Measurements from ENCODE around the gene TREM1.

DNA sequence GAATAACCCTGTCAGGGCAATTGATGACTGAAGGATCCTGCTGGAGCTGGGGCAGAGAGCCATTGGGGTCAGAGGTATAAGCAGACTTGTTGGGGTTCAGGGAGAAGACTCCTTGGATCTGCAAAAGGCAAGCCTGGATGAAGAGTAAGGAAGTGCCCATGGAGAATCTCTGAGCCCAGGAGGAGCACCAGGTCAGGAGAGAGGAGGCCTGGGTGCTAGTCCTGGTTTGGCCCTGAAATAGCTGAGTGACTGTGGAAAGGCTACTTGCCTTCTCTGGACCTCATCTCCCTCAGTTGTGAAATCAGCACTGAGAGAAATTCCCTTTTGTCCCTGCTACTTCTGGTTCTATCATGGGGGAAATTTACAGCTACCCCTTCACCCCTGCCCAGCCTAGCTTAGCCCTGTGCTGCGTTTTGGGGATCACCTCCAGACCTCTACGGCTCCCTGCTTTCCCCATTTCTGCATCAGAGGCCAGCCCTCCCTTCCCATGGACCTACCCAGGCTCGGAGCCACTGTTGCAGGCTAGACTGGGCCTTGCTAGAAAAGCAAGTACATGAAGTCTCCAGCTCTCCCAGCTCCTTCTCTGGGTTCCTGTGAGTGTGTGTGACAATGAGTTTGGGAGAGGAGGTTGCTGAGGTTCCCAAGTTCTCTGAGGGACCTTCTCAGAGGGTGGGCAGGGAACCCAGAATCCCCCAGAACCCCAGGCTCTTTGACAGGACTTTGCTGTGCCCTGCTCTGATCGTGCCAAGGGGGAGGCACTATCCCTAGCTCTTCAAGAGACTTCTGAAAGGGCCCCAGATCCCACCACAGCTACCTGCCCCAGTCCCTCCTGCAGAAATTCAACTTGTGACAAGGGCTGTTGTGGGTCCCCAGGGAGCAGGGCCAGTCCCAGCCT is 46.6 kb upstream of the TREM1 start:
- TF ChIP-seq, protein P1, sequence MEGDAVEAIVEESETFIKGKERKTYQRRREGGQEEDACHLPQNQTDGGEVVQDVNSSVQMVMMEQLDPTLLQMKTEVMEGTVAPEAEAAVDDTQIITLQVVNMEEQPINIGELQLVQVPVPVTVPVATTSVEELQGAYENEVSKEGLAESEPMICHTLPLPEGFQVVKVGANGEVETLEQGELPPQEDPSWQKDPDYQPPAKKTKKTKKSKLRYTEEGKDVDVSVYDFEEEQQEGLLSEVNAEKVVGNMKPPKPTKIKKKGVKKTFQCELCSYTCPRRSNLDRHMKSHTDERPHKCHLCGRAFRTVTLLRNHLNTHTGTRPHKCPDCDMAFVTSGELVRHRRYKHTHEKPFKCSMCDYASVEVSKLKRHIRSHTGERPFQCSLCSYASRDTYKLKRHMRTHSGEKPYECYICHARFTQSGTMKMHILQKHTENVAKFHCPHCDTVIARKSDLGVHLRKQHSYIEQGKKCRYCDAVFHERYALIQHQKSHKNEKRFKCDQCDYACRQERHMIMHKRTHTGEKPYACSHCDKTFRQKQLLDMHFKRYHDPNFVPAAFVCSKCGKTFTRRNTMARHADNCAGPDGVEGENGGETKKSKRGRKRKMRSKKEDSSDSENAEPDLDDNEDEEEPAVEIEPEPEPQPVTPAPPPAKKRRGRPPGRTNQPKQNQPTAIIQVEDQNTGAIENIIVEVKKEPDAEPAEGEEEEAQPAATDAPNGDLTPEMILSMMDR (IDR thresholded peaks at IDR 0.05): no peak
- no peak for TF ChIP-seq POLR2A (IDR thresholded peaks at IDR 0.05)
